Caco-2 (cell line): ENCODE results near the gene HTR3D. TPM values are rescaled to one million over a fixed set of nuclear protein-coding genes. Genes with fewer than 3 reads are reported as not detected.
"Not testable (repeated sequence)": the region's sequence is repeated elsewhere in the genome, so short reads cannot be mapped to it uniquely, and the experiment has no call there.

Source experiments
- BruUV-seq: library from RNA; stranded (reverse); fragments of 400-500 nt; replicated peaks from 2 replicates; lab custom pipeline; 2021; lab: Mats Ljungman, UMichigan
- CTCF ChIA-PET: fragments of 300-600 bp; sonication (Branson Sonifier 250); formaldehyde crosslinking; loops from one replicate; lab custom pipeline; 2022; ENCODE audit warnings: antibody characterized with exemption; lab: Charles Lee
- POLR2A ChIA-PET: fragments of 300-600 bp; sonication (Branson Sonifier 250); formaldehyde crosslinking; loops from one replicate; lab custom pipeline; 2022; ENCODE audit warnings: antibody characterized with exemption; lab: Charles Lee
- DNase-seq, 2 experiments: peaks; one replicate each; pipeline versions ENCODE4 v3.0.0 to v3.0.0-alpha.2; 2020 to 2022
- H3K27me3 ChIP-seq: replicated peaks from 2 replicates; pipeline ENCODE4 v1.6.0; 2011; ENCODE audit warnings: low read length; ENCODE audit not compliant: control insufficient read depth, insufficient read depth
- H3K36me3 ChIP-seq: 2 replicates; pipeline ENCODE4 v1.5.1; 2011; ENCODE audit warnings: low read length; ENCODE audit not compliant: control insufficient read depth, insufficient read depth
- H3K4me1 ChIP-seq: fragments of 250-450 bp; sonication (Bioruptor Pico); 2 replicates; pipeline ENCODE4 v1.5.1; 2020; ENCODE audit warnings: mild to moderate bottlenecking
- H3K4me3 ChIP-seq: 2 replicates; pipeline ENCODE4 v1.5.1; 2011; ENCODE audit warnings: low read depth, mild to moderate bottlenecking, control low read depth, low read length
- H3K9me3 ChIP-seq: fragments of 250-450 bp; sonication (Bioruptor Pico); 2 replicates; pipeline ENCODE4 v1.5.1; 2020; ENCODE audit warnings: mild to moderate bottlenecking, moderate library complexity
- H3K27ac Mint-ChIP-seq: one replicate; pipeline ENCODE4 v1.8.0; 2022; ENCODE audit warnings: mixed read lengths; ENCODE audit not compliant: unreplicated experiment
- H3K27me3 Mint-ChIP-seq: one replicate; pipeline ENCODE4 v1.8.0; 2022; ENCODE audit warnings: mixed read lengths; ENCODE audit not compliant: insufficient read depth, unreplicated experiment
- H3K36me3 Mint-ChIP-seq: one replicate; pipeline ENCODE4 v1.8.0; 2022; ENCODE audit warnings: mild to moderate bottlenecking, mixed read lengths; ENCODE audit not compliant: insufficient read depth, unreplicated experiment
- H3K4me1 Mint-ChIP-seq: one replicate; pipeline ENCODE4 v1.8.0; 2022; ENCODE audit warnings: low read depth, mixed read lengths; ENCODE audit not compliant: unreplicated experiment
- H3K4me3 Mint-ChIP-seq: one replicate; pipeline ENCODE4 v1.8.0; 2022; ENCODE audit warnings: mild to moderate bottlenecking, moderate library complexity, mixed read lengths; ENCODE audit not compliant: unreplicated experiment
- H3K9me3 Mint-ChIP-seq: one replicate; pipeline ENCODE4 v1.8.0; 2022; ENCODE audit warnings: mixed read lengths; ENCODE audit not compliant: unreplicated experiment
- intact Hi-C: fragments of 100-400 bp; cut with micrococcal nuclease; formaldehyde crosslinking; loops from one replicate; pipeline ENCODE4 v1.10.0; 2022; ENCODE audit not compliant: unreplicated experiment
- total RNA-seq: library from RNA; stranded (reverse); gene quantifications from 2 replicates; pipeline ENCODE4 v1.2.3, GENCODE V29; 2022
- TF ChIP-seq, protein P1 (sequence below), 2 experiments: fragments of 200-600 bp in 1 of 2; IDR thresholded peaks; 1 replicate in 1 of 2; 2 replicates in 1 of 2; pipeline versions ENCODE4 v1.5.1 to v1.8.0; 2011 to 2022; ENCODE audit warnings: antibody characterized with exemption in 1 of 2, control low read depth in 1 of 2, inconsistent platforms in 1 of 2, low read depth in 1 of 2, low read length in 1 of 2, mild to moderate bottlenecking in 1 of 2, moderate library complexity in 1 of 2; ENCODE audit not compliant: insufficient read depth in 1 of 2, severe bottlenecking in 1 of 2, unreplicated experiment in 1 of 2

The HTR3D gene
- total RNA-seq, 1 experiment from 2014 or later = not detected

DNA sequence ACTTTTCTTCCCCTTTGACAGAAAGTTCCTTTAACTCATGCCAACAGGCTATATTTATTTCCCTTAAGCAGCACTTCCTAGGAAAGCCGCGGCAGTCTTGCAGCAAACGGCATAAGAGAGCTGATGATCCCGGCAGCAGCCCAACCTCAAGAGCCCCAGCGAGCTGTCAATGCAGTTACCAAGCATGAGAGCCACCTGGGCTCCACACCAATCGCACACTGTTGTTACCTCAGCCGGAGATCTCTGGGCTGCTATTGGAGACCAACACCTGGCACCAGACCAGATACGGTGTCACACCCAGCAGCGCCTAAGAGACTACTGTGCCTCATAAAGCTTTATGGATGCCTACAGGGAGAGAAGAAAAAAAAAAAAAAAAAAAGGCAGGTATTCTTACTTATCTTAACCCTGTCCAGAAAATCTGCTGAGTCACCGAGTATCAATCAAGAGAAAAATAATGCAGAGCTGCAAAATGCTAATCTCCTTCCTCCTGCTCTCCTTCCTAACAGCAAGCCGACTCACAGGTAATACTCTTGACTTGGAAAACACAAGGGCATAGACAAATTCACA is 25.5 kb upstream of the HTR3D start:
- peaks cover 25% of the 10 kb centered on the region for H3K4me1 Mint-ChIP-seq
- intact Hi-C loops = no loop called here
- TF ChIP-seq, protein P1, sequence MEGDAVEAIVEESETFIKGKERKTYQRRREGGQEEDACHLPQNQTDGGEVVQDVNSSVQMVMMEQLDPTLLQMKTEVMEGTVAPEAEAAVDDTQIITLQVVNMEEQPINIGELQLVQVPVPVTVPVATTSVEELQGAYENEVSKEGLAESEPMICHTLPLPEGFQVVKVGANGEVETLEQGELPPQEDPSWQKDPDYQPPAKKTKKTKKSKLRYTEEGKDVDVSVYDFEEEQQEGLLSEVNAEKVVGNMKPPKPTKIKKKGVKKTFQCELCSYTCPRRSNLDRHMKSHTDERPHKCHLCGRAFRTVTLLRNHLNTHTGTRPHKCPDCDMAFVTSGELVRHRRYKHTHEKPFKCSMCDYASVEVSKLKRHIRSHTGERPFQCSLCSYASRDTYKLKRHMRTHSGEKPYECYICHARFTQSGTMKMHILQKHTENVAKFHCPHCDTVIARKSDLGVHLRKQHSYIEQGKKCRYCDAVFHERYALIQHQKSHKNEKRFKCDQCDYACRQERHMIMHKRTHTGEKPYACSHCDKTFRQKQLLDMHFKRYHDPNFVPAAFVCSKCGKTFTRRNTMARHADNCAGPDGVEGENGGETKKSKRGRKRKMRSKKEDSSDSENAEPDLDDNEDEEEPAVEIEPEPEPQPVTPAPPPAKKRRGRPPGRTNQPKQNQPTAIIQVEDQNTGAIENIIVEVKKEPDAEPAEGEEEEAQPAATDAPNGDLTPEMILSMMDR (IDR thresholded peaks at IDR 0.05; ENCODE audit: insufficient read depth in 1 of 2, low read depth in 1 of 2, low read length in 1 of 2, severe bottlenecking in 1 of 2, unreplicated experiment in 1 of 2) = no peak
- no TSS peak for BruUV-seq
- H3K4me1 ChIP-seq = peaks cover 9% of the 10 kb centered on the region; the same call in 1 of the 2 replicates
- H3K27me3 Mint-ChIP-seq = no peaks in the 10 kb centered on the region
- H3K36me3 ChIP-seq = no peaks in the 10 kb centered on the region
- peak; percentile 18 to 52 for DNase-seq
- peaks cover 16% of the 10 kb centered on the region for H3K36me3 Mint-ChIP-seq
- no peak overlapping the region for H3K4me3 ChIP-seq
- H3K9me3 Mint-ChIP-seq = no peaks in the 10 kb centered on the region
- H3K9me3 ChIP-seq = no peaks in the 10 kb centered on the region
- no peak overlapping the region for H3K4me3 Mint-ChIP-seq
- POLR2A ChIA-PET = interaction anchor here (0.8 kb wide), 1 partner anchor 18 kb away, joined by 3 read pairs; no protein-coding TSS in a partner anchor
- peak overlapping the region; percentile 76 for H3K27ac Mint-ChIP-seq
- H3K27me3 ChIP-seq = no peaks in the 10 kb centered on the region
- CTCF ChIA-PET = interaction anchor here (0.5 to 0.9 kb wide), 4 partner anchors 9 to 730 kb away, joined by 3 to 4 read pairs (median 3); partner anchors contain the start of gene ABCC5

DNA sequence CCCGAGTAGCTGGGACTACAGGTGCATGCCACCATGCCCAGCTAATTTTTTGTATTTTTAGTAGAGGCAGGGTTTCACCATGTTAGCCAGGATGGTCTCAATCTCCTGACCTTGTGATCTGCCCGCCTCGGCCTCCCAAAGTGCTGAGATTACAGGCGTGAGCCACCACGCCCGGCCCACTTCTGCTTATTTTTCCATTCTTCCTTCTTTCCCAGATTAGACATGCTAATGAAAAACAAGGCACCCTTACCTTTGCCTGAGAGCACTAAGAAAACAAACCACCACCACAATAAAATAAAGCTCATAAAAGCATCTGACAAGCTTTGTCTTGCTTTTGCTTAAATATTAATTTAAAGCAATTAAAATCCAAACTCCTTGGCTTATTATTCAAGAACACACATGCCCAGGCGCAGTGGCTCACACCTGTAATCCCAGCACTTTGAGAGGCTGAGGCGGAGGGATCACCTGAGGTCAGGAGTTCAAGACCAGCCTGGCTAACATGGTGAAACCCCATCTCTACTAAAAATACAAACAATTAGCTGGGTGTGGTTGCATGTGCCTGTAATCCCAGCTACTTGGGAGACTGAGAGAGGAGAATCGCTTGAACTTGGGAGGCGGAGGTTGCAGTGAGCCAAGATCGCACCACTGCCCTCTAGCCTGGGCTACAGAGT is 24.3 kb upstream of the HTR3D start:
- H3K4me1 ChIP-seq, H3K4me3 ChIP-seq, H3K27me3 ChIP-seq, intact Hi-C loops, H3K4me3 Mint-ChIP-seq, H3K27ac Mint-ChIP-seq, DNase-seq, CTCF ChIA-PET, H3K27me3 Mint-ChIP-seq, BruUV-seq, H3K9me3 Mint-ChIP-seq, H3K36me3 ChIP-seq, POLR2A ChIA-PET, H3K9me3 ChIP-seq: not testable (repeated sequence)
- Mint-ChIP-seq H3K36me3 (peaks cover 19% of the 10 kb centered on the region), H3K4me1 (peaks cover 25% of the 10 kb centered on the region)

DNA sequence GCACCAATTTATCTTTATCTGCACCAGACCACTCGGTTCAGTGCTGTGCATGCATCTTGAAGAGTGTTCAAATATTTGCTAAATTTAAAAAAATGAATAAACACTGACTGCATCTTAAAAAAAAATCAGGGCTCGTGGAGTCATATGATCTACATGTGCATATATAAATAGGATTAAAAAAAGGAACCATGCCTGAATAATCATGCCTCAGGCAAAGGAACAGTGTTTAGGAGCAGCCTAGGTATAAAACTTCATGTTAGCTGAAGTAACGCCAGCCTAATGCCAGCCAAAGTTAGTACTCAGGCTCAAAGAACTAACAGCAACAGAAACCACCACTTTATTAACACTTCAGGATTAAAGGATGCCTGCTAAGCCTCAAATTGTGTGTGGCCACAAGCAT is 23.4 kb upstream of the HTR3D start:
- H3K4me3 Mint-ChIP-seq = no peak overlapping the region
- H3K4me1 Mint-ChIP-seq = peaks cover 22% of the 10 kb centered on the region
- H3K4me1 ChIP-seq = peaks cover 8% of the 10 kb centered on the region; the same call in 1 of the 2 replicates
- no peaks in the 10 kb centered on the region for H3K36me3 ChIP-seq
- TF ChIP-seq, protein P1 (IDR thresholded peaks at IDR 0.05; ENCODE audit: insufficient read depth in 1 of 2, low read depth in 1 of 2, low read length in 1 of 2, severe bottlenecking in 1 of 2, unreplicated experiment in 1 of 2) = no peak
- H3K9me3 Mint-ChIP-seq = no peaks in the 10 kb centered on the region
- CTCF ChIA-PET = no interaction called here
- POLR2A ChIA-PET = interaction anchor here (0.6 kb wide), 1 partner anchor 11 kb away, joined by 4 read pairs; no protein-coding TSS in a partner anchor
- no TSS peak for BruUV-seq
- no peaks in the 10 kb centered on the region for H3K27me3 Mint-ChIP-seq
- DNase-seq = no peak
- no peak overlapping the region for H3K4me3 ChIP-seq
- intact Hi-C loops = no loop called here
- no peak overlapping the region for H3K27ac Mint-ChIP-seq
- H3K36me3 Mint-ChIP-seq = peaks cover 19% of the 10 kb centered on the region
- no peaks in the 10 kb centered on the region for H3K9me3 ChIP-seq
- H3K27me3 ChIP-seq = no peaks in the 10 kb centered on the region
